HG03135 (cell line): ENCODE results near the gene IL20.

Experiments used
- ATAC-seq: cut with Tn5 transposase; IDR thresholded peaks from one replicate; pipeline ENCODE4 v1.9.1; 2021; ENCODE audit warnings: mild to moderate bottlenecking, moderate library complexity; ENCODE audit not compliant: unreplicated experiment

Gene IL20, protein sequence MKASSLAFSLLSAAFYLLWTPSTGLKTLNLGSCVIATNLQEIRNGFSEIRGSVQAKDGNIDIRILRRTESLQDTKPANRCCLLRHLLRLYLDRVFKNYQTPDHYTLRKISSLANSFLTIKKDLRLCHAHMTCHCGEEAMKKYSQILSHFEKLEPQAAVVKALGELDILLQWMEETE

DNA sequence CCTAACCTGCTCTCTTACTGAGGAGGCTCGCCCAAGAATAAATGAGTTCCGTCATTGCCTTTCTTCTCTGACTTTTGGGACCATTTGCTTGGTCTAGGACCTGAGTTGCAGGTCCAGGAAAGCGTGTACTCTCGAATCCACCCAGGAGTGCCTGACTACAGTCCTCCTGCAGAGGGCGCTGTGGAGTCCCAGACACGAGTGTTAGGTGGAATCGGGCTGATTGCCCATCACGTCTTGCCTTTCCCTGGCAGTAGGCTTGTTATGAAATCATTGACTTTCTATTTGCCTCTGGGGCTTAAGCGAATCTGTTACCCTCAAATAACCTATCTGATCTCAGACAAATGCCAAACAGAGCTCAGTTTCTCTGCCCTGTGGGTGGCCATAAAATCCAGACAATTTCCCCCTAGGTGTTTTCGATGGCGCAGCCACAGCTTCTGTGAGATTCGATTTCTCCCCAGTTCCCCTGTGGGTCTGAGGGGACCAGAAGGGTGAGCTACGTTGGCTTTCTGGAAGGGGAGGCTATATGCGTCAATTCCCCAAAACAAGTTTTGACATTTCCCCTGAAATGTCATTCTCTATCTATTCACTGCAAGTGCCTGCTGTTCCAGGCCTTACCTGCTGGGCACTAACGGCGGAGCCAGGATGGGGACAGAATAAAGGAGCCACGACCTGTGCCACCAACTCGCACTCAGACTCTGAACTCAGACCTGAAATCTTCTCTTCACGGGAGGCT, at the start of gene IL20:
Gene IL20 (plus strand): TSS at position 685 of the 733 bp plus-strand sequence. CDS start 230 bp downstream, outside the sequence.
- no peak for ATAC-seq

DNA sequence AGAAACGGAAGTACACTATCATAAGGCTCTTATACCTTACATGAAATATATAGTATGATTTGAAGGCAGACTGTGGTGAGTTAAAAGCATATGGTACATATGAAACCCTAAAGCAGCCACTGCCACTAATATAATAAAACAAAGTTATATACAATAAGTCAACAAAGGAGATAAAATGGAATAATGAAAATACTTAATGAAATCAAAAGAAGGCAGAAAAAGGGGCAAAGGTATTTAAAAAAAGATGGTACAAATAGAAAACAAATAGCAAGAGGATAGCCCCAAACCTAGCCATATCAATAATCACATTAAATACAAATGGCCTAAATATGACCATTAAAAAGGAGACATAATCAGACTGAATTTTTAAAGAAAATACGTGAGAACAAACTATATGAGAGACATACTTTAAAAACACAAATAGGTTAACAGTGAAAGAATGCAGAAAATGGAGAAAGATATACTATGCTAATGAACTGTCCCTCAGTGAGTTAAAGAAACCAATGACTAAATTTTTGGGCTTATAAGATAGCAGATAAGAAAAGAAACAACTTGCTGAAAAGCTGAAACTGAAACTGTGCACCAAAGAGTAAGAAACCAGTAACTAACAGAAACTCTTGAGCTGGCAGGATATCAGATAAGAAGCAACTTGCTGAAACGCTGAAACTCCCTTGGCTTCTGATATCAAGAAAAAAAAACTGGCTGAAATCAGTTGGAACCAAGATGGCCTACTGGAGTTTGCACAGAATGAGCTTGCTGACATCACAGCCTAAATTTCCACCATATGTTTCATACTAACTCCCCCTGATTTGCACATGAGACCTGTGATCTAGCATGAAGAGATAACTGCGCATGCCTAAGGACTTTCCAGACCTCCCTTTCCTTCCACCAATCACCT, 48.8 kb upstream of the IL20 start:
- peak; percentile 64 for ATAC-seq

DNA sequence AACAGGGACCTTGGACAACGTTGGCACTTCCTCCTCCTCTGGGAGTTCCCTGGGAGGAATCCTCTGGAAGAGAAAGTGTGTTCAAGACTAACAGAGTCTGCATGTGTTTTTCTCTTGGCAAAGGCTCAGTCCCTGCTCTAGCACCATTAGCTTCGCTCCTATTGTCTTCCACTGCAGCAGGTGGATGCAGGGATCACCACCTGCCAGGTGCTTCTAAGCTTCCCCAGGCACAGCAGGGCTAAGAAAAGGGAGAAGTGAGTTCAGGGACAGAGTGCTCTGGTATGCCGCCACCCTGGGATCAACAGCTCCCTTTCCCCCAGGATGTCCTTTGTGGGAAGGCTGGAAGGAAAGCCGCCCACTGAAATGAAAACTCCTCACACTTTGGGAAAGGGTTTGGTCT, 43.9 kb upstream of the IL20 start:
- no peak for ATAC-seq

DNA sequence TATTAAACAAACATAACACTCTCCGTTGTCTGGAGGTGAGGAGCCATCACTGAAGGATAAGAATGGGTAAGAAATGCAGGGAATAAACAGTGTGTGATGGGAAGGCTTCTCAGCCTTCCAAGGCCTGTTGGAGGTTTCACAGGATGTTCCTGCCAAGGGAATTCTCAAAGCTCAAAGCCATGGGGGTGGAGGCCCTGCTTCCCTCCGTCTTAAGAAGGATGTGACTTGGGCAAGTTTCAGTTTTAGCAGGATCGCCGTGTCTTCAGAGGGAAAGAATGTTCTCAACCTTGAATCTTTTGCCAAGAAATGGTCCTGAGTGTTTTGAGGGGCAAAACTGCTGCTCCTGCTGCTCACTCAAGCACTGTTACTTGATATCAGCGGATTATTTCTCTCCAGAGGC, 41.7 kb upstream of the IL20 start:
- ATAC-seq, result no peak

DNA sequence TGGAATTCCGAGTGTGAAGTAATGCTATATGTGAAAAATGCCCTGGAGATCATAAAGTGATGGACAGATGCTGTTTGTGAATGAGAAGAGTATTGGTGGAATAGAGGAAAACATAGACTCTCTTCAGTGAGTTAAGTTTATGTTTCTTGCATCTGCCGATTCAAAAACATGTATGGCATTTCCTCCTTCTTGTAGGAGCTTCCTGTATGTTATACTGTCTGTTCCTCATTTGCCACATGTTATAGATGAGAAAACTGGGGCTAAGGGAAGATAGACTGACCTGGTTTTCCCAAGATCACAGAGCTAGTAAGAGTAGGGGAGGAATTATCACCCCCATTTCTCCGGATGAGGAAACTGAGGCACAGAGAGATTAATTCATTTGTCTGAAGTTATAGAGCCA, 41.1 kb upstream of the IL20 start:
- ATAC-seq, result no peak

DNA sequence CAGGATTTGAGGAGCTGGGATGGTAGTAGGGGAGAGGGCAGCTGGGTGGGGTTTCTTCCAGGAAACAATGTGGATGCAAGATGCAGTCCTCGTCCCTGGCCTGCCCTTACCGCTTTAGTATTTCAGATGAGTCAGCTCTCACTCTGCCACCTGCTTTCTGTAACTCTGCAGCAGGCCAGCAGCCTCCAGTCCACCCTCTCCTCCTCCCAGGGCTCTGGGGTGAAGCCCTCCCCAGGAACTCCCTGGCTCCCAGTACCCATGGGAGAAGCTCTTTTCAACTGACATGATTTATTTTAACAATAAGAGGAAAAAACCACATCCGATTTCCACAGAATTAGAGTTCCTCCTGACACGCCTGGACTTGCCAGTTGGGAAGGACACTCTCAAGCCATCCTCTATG, 39.0 kb upstream of the IL20 start:
- no peak for ATAC-seq

DNA sequence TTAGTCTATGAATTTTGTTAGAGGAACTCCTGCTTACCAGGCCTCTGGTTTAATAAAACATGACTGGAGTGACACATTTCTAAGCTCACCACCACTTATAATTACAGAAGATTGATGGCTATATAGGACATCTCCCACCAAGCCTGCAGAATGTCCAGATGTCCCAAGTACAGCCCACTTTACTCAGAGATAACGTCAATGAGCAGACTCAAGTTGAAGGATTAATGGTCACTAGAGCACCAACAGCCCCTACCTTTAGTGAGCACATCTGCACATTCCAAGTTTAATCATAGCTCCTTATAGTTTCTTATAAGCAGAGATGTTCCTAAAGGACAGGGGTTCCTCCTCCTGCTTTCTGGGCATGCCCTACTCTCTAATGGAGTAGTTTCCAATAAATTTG, 37.4 kb upstream of the IL20 start:
- ATAC-seq, result no peak

DNA sequence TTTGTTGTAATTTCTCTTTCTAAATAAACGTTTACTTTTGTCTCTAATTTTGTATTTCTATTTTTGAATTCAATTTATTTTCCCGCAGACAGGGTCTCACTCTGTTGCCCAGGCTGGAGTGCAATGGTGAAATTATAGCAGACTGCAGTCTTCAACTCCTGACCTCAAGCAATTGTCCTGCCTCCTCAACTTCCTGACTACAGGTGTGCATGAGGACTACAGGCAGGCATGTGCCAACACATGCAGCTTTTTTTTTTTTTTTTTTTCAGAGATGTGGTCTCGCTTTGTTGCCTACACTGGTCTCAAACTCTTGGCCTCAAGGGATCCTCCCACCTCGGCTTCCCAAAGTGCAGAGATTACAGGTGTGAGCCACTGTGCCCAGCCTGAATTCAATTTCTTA, 36.7 kb upstream of the IL20 start:
- no peak for ATAC-seq

DNA sequence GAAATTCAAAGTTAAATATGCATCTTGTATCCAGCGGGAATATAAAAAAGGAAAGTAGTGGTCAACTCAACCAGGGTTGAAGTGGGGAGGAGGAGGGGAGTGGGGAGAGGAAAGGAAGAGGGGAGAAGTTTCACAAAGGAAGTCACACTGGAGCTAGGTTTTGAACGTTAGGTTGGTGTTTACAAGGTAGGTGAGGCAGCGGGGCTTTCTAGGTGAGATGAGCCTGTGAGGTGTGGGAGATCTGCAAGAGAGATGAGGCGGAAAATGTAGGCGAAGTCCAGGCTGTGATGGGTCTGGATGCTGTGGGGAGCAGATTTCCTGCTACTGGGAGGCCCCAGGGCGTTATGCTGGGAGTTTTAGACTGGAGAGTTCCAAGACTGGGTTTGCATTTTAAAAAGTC, 36.1 kb upstream of the IL20 start:
- ATAC-seq, result no peak

DNA sequence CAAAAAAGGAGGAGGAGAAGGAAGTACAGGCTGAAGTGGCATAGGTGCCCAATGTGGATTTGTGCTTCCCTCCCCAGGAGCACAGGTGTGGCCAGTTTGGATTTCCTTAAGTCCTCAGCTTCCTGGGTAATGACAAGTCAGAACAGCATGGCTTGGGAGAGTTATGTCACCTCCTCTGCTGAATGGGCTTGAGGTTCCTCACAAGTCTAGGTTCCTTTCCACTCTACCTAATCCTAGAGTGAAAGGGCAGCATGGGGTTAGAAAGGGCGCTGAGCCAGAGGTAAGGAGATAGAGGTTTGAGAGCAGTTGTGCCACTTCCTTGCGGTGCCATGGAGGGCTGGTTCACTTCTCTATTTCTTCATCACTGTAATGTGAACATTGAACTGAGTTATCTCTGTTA, 35.5 kb upstream of the IL20 start:
- ATAC-seq, result no peak

DNA sequence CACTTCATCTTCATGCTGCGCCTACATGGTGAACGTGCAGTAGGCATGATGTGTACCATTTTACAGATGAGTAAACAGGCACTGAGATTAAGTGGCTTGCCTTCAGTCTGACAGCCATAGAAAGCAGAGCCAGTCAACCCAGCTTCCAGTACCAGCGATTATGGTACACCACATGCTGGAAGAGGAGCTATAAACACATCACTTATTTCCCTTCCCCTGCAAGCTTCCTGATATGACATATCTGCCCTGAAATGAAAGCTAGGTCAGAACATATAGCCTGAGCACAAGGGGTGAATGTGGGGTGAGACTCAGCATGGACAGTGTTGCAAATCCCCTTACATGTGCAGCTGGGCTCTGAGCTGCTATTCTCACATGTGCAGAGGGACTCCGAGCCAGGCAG, 33.8 kb upstream of the IL20 start:
- no peak for ATAC-seq

DNA sequence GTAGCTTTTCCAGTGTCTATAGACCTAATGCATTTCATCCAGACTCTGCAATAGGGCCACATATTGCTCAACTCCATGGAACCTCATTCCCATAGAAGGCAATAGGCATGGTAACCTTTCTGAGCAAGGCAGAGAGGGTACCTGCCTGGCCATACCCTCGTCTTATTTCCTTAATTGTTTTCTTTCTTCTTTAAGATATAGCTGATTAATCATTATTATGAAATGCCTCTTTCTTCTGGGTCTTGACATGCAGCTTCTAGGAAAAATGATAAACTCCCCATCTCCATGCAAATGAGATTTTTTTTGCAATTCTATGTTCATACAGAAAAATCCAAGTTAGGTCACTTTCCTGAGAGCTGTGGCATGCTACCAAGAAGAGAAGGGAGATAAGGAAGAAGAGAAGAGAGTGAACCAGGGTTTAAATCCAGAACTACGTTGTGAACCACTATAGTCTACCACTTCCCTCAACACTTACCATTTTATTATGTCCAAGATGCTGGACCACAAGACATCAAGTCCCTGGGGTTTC, 33.0 kb upstream of the IL20 start:
- no peak for ATAC-seq

DNA sequence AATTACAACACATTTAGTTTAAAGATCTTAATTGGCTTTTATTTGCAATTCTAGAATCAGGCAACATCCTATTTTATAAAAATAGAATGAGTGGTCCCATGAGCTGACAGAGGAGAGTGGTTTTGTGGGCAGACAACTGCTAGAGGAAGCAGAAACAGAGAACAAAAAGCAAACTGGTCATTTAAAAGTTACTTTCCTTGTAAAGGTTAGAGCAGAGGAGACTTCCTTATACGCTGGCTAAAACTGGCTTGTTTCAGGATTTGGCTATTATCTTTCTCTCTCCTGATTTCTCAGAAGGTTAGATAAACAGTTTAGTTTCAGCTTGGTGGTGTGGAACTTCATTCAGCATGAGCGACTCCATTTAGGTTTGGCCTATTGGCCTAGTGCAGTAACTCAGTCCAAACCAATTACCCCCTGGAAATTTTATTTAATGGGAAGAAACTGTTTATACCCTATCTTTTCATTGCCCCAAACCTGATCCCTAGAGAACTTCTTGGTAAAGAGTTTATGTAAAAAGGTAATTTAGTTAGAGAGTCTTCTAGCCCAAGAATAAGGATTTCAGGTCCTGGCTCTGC, 32.2 kb upstream of the IL20 start:
- no peak for ATAC-seq

DNA sequence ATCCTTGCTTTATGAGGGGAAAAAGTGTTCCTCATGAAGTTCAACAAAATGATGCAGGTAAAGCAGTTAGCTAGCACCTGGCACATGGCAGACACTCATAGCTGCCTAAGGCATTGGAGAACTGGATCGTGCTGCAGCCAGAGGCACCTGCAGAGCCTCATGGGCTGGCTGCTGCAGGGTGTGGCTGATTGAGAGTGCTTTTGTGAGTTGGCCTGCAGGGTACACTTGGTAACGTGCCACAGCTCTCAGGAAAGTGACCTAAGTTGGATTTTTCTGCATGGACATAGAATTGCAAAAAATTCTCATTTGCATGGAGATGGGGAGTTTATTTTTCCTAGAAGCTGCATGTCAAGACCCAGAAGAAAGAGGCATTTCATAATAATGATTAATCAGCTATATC, 31.6 kb upstream of the IL20 start:
- ATAC-seq, result no peak

DNA sequence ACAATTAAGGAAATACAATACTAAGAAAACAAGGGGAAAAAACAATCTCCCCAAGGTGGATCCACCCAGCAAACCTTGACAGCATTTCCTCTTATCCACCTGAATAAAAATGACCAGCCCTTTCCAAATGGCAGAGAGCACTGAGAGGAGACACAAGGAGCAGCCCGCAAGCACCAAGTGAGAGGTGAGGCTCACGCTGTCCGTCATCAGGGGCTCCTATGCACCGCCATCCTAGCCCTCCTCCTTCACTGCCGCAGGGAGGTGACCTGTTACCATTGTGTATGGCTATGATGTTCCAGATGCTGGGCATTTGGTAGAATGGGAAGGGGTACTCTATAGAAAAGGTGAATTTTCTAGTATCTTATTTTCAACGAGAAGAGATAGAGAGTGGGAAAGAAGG, 31.2 kb upstream of the IL20 start:
- no peak for ATAC-seq

DNA sequence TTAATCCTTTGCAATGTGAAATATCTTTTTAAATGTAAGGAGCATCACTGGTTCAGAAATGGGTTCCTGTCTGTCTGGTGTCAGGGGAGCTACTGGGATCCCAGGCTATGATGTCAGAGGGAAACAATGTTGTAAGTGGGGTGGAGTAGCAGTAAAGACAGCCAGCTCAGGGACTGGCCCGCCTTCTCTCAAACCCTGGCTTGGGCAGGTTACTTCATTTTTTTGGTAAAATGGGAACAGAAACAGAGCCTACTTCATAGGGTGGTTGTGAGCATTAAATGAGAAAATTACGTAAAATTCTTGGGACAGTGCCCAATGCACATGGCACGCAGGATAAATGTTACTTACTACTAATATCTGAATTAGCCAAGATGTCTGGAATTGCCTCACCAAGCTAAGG, 30.7 kb upstream of the IL20 start:
- ATAC-seq, result no peak

DNA sequence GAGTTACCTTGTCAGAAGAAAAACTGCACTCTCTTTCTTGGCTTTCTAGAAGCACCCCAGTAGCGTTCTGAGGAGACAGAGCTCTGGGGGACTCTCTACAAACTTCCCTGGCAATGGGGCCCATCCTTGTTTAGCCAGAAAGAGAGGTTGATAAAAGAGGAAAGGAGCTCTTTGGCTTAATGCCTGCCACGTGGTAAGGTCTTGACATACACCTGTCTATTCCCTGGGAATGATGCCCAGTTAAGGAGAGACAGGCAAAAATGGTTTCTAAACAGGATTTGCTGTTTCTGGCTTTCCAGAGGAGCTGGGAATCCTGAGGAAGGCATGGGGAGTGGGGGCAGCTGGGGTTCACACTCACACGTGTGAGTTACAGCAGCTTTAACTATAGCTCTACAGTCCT, 30.2 kb upstream of the IL20 start:
- no peak for ATAC-seq

DNA sequence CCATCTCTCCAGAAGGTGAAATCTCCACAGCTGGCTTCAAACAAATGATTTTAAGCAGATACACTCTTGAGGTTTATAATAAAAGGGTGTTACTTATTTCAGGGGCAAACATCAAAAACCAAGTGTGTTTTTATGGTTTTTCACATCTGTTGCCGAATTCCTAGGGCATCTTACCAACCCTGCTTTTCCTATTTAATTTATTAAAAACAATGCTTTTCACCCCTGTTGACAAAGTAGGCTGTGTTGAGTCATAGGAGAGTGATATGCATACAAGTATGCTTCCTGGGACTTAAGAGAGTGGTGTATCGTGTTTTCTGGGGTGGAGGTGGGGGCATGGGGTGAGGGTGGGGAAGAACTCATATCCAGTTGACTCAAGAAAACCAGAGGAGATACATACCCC, 29.3 kb upstream of the IL20 start:
- ATAC-seq, result no peak

DNA sequence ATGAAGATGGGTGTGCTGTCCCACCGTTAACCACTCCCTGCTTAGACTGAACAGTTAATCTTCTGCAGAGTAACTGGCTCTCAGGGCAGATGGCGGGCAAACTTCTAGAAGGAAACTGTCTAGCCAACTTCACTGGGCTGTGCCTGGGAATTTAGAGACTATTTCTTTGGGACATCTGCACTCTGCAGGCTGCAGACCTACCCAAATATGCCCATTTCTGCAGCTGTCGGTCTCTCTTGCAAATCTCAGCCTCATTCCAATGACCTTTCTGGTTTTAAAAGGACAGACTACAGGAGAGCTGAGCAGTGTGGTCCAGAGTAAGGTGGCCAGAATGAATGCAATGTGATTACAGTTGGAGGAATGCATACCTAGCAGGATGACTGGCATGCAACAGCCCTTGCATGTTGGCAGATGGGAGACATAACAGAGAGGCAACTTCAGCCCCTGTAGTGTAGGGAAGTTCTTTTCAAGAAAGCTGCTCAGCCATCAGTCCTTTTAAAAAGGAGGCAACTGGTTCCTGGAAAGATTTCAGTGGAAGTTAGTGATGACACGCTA, 26.3 kb upstream of the IL20 start:
- ATAC-seq, result no peak

DNA sequence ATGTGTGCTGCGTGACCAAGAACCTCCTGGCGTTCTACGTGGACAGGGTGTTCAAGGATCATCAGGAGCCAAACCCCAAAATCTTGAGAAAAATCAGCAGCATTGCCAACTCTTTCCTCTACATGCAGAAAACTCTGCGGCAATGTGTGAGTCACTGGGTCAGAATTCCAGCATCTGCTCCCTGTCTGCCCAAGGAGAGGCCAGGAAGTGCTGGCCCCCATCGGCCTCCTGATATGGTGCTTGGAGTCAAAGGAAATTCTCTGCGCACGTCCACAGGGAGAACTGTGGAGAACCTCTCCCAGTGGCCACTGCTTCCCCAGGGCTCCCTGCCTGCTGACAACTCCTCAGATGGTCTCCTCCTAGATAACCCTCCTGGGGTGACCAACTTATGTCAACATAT, 25.6 kb upstream of the IL20 start:
- no peak for ATAC-seq
